Breast epithelium (tissue), 4 donors: ENCODE results near the gene TMEM164. TPM values are rescaled to one million over a fixed set of nuclear protein-coding genes. Genes with fewer than 3 reads are reported as not detected.
A peak's percentile ranks its signal among the peaks of the same experiment; 100 is the strongest.

Experiments used
- DNase-seq, 2 donors: peaks; one replicate each; pipeline ENCODE4 v3.0.0-alpha.2; 2019; ENCODE audit warnings: low spot score in 2 of 2
- H3K27ac ChIP-seq, 2 donors: fragments of 200-600 bp; sonication (generic) in 1 of 2; one replicate each; pipeline ENCODE4 v1.5.1; 2016 to 2019; ENCODE audit warnings: mild to moderate bottlenecking in 1 of 2
- H3K27me3 ChIP-seq, 2 donors: fragments of 200-600 bp; sonication (generic) in 1 of 2; one replicate each; pipeline versions ENCODE4 v1.5.1 to v1.6.0; 2017 to 2019; ENCODE audit warnings: control low read depth in 1 of 2, mild to moderate bottlenecking in 1 of 2
- H3K36me3 ChIP-seq: fragments of 200-600 bp; one replicate; pipeline ENCODE4 v1.5.1; 2019
- H3K4me1 ChIP-seq, 2 donors: fragments of 200-600 bp; sonication (generic); one replicate each; pipeline ENCODE4 v1.5.1; 2016 to 2019; ENCODE audit warnings: control low read depth in 1 of 2
- H3K4me3 ChIP-seq, 3 donors: fragments of 200-600 bp; sonication (generic); 1 replicate in 2 of 3; 2 replicates in 1 of 3; pipeline ENCODE4 v1.5.1; 2016 to 2019; ENCODE audit warnings: mild to moderate bottlenecking in 3 of 3, moderate library complexity in 2 of 3
- H3K9me3 ChIP-seq, 2 donors: fragments of 200-600 bp; sonication (generic) in 1 of 2; one replicate each; pipeline ENCODE4 v1.5.1; 2016 to 2019; ENCODE audit warnings: control low read depth in 1 of 2
- CTCF ChIP-seq, 3 donors: fragments of 450-650 bp; IDR thresholded peaks; one replicate each; pipeline ENCODE4 v1.5.1; 2016 to 2017; ENCODE audit warnings: antibody characterized with exemption in 3 of 3, mild to moderate bottlenecking in 3 of 3, moderate library complexity in 3 of 3
- POLR2A ChIP-seq: fragments of 450-650 bp; IDR thresholded peaks from one replicate; pipeline ENCODE4 v1.6.1; 2016; ENCODE audit warnings: antibody characterized with exemption, mild to moderate bottlenecking, moderate library complexity
- POLR2AphosphoS5 ChIP-seq, 3 donors: sonication (generic); formaldehyde crosslinking; IDR thresholded peaks; one replicate each; pipeline ENCODE4 v1.6.1; 2017; ENCODE audit warnings: antibody characterized with exemption in 3 of 3
- intact Hi-C: fragments of 100-400 bp; cut with DNase I; formaldehyde crosslinking; loops from one replicate; pipeline ENCODE4 v1.15.1; 2023; ENCODE audit warnings: low total_unique reads
- total RNA-seq, 3 donors: library from RNA; depleted of rRNA; stranded (reverse); fragments of >200 nt; gene quantifications; one replicate each; pipeline ENCODE4 v1.1.0, GENCODE V29; 2016

Gene TMEM164
- total RNA-seq, 3 donors from 2014 or later, result 35.7 to 58.7 (median 56.5) TPM

GRCh38 chrX:110021258-110022022 is 18.5 kb downstream of the TMEM164 start:
- no peak overlapping the region for H3K4me3 ChIP-seq
- DNase-seq, result no peak
- H3K9me3 ChIP-seq, result no peaks in the 10 kb centered on the region
- peaks cover 0 to 19% of the 10 kb centered on the region in 2 donors for H3K27me3 ChIP-seq
- intact Hi-C loops, result no loop called here
- TF ChIP-seq POLR2AphosphoS5 (IDR thresholded peaks at IDR 0.05) (no peak), CTCF (IDR thresholded peaks at IDR 0.05) (no peak), POLR2A (no peak)
- H3K36me3 ChIP-seq, result no peaks in the 10 kb centered on the region
- H3K27ac ChIP-seq, result no peak overlapping the region
- no peaks in the 10 kb centered on the region for H3K4me1 ChIP-seq

- intact Hi-C loops, result no loop called here
- TF ChIP-seq POLR2A (no peak), POLR2AphosphoS5 (IDR thresholded peaks at IDR 0.05) (no peak), CTCF (IDR thresholded peaks at IDR 0.05) (no peak)
- no peaks in the 10 kb centered on the region for H3K9me3 ChIP-seq
- no peak overlapping the region for H3K4me3 ChIP-seq
- no peak overlapping the region for H3K27ac ChIP-seq
- DNase-seq, result no peak
- H3K27me3 ChIP-seq, result peaks cover 0 to 18% of the 10 kb centered on the region in 2 donors
- H3K4me1 ChIP-seq, result no peaks in the 10 kb centered on the region
- no peaks in the 10 kb centered on the region for H3K36me3 ChIP-seq
Measured at GRCh38 chrX:110022599-110023448, 19.9 kb downstream of the TMEM164 start.

GRCh38 chrX:110025395-110025794 is 22.5 kb downstream of the TMEM164 start:
- Histone ChIP-seq H3K27me3 (peaks cover 0 to 9% of the 10 kb centered on the region in 2 donors), H3K4me1 (no peaks in the 10 kb centered on the region), H3K4me3 (no peak overlapping the region), H3K9me3 (no peaks in the 10 kb centered on the region), H3K36me3 (no peaks in the 10 kb centered on the region), H3K27ac (no peak overlapping the region)
- TF ChIP-seq POLR2A, result no peak
- no peak for TF ChIP-seq CTCF (IDR thresholded peaks at IDR 0.05)
- TF ChIP-seq POLR2AphosphoS5 (IDR thresholded peaks at IDR 0.05), result no peak
- intact Hi-C loops, result no loop called here
- DNase-seq, result no peak

- Histone ChIP-seq H3K4me3 (no peak overlapping the region), H3K36me3 (no peaks in the 10 kb centered on the region), H3K27me3 (peaks cover 0 to 12% of the 10 kb centered on the region in 2 donors), H3K27ac (peak overlapping the region; percentile 7 to 45), H3K4me1 (no peaks in the 10 kb centered on the region), H3K9me3 (no peaks in the 10 kb centered on the region)
- DNase-seq, result no peak
- no peak for TF ChIP-seq POLR2A
- intact Hi-C loops, result no loop called here
Measured at GRCh38 chrX:110026099-110026844, 23.4 kb downstream of the TMEM164 start.

GRCh38 chrX:110032534-110033147 is 29.7 kb downstream of the TMEM164 start:
- Histone ChIP-seq H3K27me3 (peaks cover 0 to 43% of the 10 kb centered on the region in 2 donors), H3K36me3 (no peaks in the 10 kb centered on the region), H3K4me3 (no peak overlapping the region), H3K9me3 (no peaks in the 10 kb centered on the region), H3K27ac (no peak overlapping the region), H3K4me1 (no peaks in the 10 kb centered on the region)
- intact Hi-C loops, result no loop called here
- TF ChIP-seq CTCF (IDR thresholded peaks at IDR 0.05) (no peak), POLR2AphosphoS5 (IDR thresholded peaks at IDR 0.05) (no peak), POLR2A (no peak)
- DNase-seq, result no peak
